ENCODE measurements around the gene PRR12.
"Not testable (repeated sequence)": the region's sequence is repeated elsewhere in the genome, so short reads cannot be mapped to it uniquely, and the experiment has no call there.

The PRR12 gene

GRCh38 chr19:49609499-49610092 lies 18.6 kb downstream of the PRR12 start:
- no peak for DNase-seq (ENCODE audit: insufficient read length, low spot score)
- FAIRE-seq = no peak
- TF ChIP-seq PAX5 (IDR thresholded peaks at IDR 0.05; ENCODE audit: insufficient read depth, low read length, severe bottlenecking) (no peak), POLR2A (IDR thresholded peaks at IDR 0.05; ENCODE audit: low read depth, low read length) (no peak), POLR2AphosphoS5 (IDR thresholded peaks at IDR 0.05; ENCODE audit: low read depth, low read length) (no peak), POU2F2 (IDR thresholded peaks at IDR 0.05; ENCODE audit: low read depth, low read length) (no peak), SPI1 (IDR thresholded peaks at IDR 0.05; ENCODE audit: low read depth, low read length) (no peak), TAF1 (IDR thresholded peaks at IDR 0.05; ENCODE audit: low read depth, low read length) (no peak)

GRCh38 chr19:49613374-49613773 lies 22.4 kb downstream of the PRR12 start:
- no peak for TF ChIP-seq SPI1 (IDR thresholded peaks at IDR 0.05; ENCODE audit: low read depth, low read length)
- TF ChIP-seq TAF1 (IDR thresholded peaks at IDR 0.05; ENCODE audit: low read depth, low read length) = no peak
- TF ChIP-seq POU2F2 (IDR thresholded peaks at IDR 0.05; ENCODE audit: low read depth, low read length) = no peak
- no peak for TF ChIP-seq POLR2A (IDR thresholded peaks at IDR 0.05; ENCODE audit: low read depth, low read length)
- TF ChIP-seq POLR2AphosphoS5 (IDR thresholded peaks at IDR 0.05; ENCODE audit: low read depth, low read length) = no peak
- no peak for TF ChIP-seq PAX5 (IDR thresholded peaks at IDR 0.05; ENCODE audit: insufficient read depth, low read length, severe bottlenecking)
- no peak for DNase-seq (ENCODE audit: insufficient read length, low spot score)
- no peak for FAIRE-seq

DNA sequence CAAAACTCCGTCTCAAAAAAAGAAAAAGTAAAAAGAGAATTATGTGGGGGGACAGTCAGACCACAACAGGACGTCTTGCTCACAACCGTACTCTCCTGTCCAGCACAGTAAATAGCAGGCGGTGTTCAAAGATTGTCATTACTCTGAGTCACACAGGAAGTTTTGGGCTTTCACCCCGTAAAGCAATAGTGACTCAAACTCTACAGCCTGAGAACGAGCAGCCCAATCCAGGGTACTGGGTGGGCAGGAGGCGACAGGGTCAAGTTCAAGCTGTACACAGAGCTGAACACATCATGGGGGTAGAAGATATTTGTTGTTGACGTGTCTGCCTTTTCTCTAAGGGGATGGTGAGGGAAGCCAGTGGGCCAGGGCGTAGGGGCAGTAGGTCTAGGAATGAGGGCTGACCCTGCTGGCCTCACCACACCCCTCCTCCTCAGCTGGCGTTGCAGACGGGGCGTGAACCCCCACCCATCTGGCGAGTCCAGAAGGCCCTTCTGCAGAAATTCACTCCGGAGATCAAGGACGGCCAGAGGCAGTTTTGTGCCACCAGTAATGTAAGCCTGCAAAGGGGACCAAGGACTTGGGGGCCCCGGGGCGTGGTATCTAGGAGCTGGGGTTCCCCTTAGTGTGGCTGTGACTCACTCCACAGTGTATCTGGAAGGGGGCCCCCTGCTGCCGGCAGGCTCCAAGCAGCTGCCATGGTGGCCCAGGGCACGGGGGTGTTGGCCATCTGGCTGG lies 23.3 kb downstream of the PRR12 start:
- FAIRE-seq (no peak), DNase-seq (ENCODE audit: insufficient read length, low spot score) (no peak)
- TF ChIP-seq SPI1 (IDR thresholded peaks at IDR 0.05; ENCODE audit: low read depth, low read length) (no peak), POU2F2 (IDR thresholded peaks at IDR 0.05; ENCODE audit: low read depth, low read length) (no peak), POLR2A (IDR thresholded peaks at IDR 0.05; ENCODE audit: low read depth, low read length) (no peak), TAF1 (IDR thresholded peaks at IDR 0.05; ENCODE audit: low read depth, low read length) (no peak), POLR2AphosphoS5 (IDR thresholded peaks at IDR 0.05; ENCODE audit: low read depth, low read length) (no peak), PAX5 (IDR thresholded peaks at IDR 0.05; ENCODE audit: insufficient read depth, low read length, severe bottlenecking) (no peak)

GRCh38 chr19:49615861-49616260 lies 24.9 kb downstream of the PRR12 start:
- TF ChIP-seq PAX5 (IDR thresholded peaks at IDR 0.05; ENCODE audit: insufficient read depth, low read length, severe bottlenecking) (no peak), POLR2AphosphoS5 (IDR thresholded peaks at IDR 0.05; ENCODE audit: low read depth, low read length) (no peak), POLR2A (IDR thresholded peaks at IDR 0.05; ENCODE audit: low read depth, low read length) (no peak), TAF1 (IDR thresholded peaks at IDR 0.05; ENCODE audit: low read depth, low read length) (no peak), POU2F2 (IDR thresholded peaks at IDR 0.05; ENCODE audit: low read depth, low read length) (no peak), SPI1 (IDR thresholded peaks at IDR 0.05; ENCODE audit: low read depth, low read length) (no peak)
- DNase-seq (ENCODE audit: insufficient read length, low spot score) = no peak
- no peak for FAIRE-seq

GRCh38 chr19:49616532-49616931 lies 25.6 kb downstream of the PRR12 start:
- TF ChIP-seq POLR2AphosphoS5 (IDR thresholded peaks at IDR 0.05; ENCODE audit: low read depth, low read length) = no peak
- TF ChIP-seq POLR2A (IDR thresholded peaks at IDR 0.05; ENCODE audit: low read depth, low read length) = no peak
- no peak for TF ChIP-seq TAF1 (IDR thresholded peaks at IDR 0.05; ENCODE audit: low read depth, low read length)
- no peak for TF ChIP-seq SPI1 (IDR thresholded peaks at IDR 0.05; ENCODE audit: low read depth, low read length)
- no peak for TF ChIP-seq PAX5 (IDR thresholded peaks at IDR 0.05; ENCODE audit: insufficient read depth, low read length, severe bottlenecking)
- TF ChIP-seq POU2F2 (IDR thresholded peaks at IDR 0.05; ENCODE audit: low read depth, low read length) = no peak
- DNase-seq (ENCODE audit: insufficient read length, low spot score) = no peak
- no peak for FAIRE-seq

DNA sequence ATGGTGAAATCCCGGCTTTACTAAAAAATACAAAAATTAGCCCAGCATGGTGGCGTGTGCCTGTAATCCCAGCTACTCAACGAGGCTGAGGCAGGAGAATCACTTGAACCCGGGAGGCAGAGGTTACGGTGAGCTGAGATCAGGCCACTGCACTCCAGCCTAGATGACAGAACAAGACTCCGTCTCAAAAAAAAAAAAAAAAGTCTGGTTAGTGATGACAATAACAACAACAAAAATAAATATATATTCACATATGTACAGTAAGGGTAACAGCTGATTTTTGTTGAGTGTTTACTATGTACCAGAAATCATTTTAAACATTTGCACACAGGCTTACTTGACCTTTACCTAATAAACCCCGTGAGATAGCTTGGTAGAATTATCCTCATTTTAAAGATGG lies 26.0 kb downstream of the PRR12 start:
- DNase-seq (ENCODE audit: insufficient read length, low spot score) (no peak), FAIRE-seq (no peak)
- no peak for TF ChIP-seq PAX5 (IDR thresholded peaks at IDR 0.05; ENCODE audit: insufficient read depth, low read length, severe bottlenecking)
- TF ChIP-seq SPI1 (IDR thresholded peaks at IDR 0.05; ENCODE audit: low read depth, low read length) = no peak

DNA sequence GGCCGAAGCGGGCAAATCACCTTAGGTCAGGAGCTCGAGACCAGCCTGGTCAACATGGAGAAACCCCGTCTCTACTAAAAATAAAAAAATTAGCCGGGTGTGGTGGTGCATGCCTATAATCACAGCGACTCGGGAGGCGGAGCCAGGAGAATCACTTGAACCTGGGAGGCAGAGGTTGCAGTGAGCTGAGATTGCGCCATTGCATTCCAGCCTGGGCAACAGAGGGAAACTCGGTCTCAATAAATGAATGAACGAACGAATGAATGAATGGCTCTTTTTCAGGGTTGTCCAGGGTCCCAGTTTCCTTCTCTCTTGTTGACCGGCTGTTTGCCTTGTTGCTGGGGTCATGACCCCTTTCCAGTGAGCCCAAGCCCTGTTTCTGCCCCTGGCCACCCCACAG lies 26.9 kb downstream of the PRR12 start:
- FAIRE-seq = not testable (repeated sequence)

GRCh38 chr19:49624967-49625910 lies 34.3 kb downstream of the PRR12 start:
- no peak for TF ChIP-seq SPI1 (IDR thresholded peaks at IDR 0.05; ENCODE audit: low read depth, low read length)
- TF ChIP-seq POLR2A (IDR thresholded peaks at IDR 0.05; ENCODE audit: low read depth, low read length) = no peak
- no peak for TF ChIP-seq TAF1 (IDR thresholded peaks at IDR 0.05; ENCODE audit: low read depth, low read length)
- no peak for TF ChIP-seq POLR2AphosphoS5 (IDR thresholded peaks at IDR 0.05; ENCODE audit: low read depth, low read length)
- no peak for TF ChIP-seq POU2F2 (IDR thresholded peaks at IDR 0.05; ENCODE audit: low read depth, low read length)
- TF ChIP-seq PAX5 (IDR thresholded peaks at IDR 0.05; ENCODE audit: insufficient read depth, low read length, severe bottlenecking) = no peak
- no peak for DNase-seq (ENCODE audit: insufficient read length, low spot score)
- no peak for FAIRE-seq

More for the DNA sequence above, 26.9 kb downstream of the PRR12 start:
- not testable (repeated sequence) for DNase-seq (ENCODE audit: insufficient read length, low spot score)

DNA sequence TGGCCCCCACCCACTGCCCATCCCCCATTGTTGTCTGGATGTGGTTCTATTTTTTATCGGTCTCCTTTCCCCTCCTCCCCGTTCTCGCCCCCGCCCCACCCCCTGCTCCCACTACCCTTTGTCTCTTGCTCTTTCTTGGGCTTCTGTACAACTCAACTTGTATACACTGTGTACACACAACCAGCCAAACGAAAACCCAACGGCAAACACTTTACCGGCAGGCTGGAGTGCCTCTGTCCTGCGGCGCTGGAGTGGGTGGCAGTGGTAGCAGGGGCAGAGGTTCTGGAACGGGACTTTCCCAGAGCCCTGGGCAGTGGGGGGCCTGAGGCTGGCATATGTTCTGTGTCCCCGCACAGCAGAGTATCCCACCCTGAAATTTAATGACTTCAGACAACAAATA lies 35.2 kb downstream of the PRR12 start:
- no peak for DNase-seq (ENCODE audit: insufficient read length, low spot score)
- no peak for FAIRE-seq
- no peak for TF ChIP-seq SPI1 (IDR thresholded peaks at IDR 0.05; ENCODE audit: low read depth, low read length)
- no peak for TF ChIP-seq POLR2A (IDR thresholded peaks at IDR 0.05; ENCODE audit: low read depth, low read length)

Data from GM12891 (cell line).